DOHH2 (cell line): ENCODE results near the gene EARS2.

Experiments used
- H3F3A ChIP-seq: fragments of 200-600 bp; sonication (generic), shearing (Covaris generic); 2 replicates; pipeline ENCODE4 v1.6.0; 2016; ENCODE audit warnings: antibody characterized with exemption, mild to moderate bottlenecking; ENCODE audit not compliant: control insufficient read depth, insufficient read depth
- H3K27ac ChIP-seq: fragments of 200-600 bp; sonication (generic); 2 replicates; pipeline ENCODE4 v1.5.1; 2014; ENCODE audit warnings: low read depth, mild to moderate bottlenecking, low read length, moderate library complexity
- H3K27me3 ChIP-seq: fragments of 200-600 bp; sonication (generic); 2 replicates; pipeline ENCODE4 v1.6.1; 2014; ENCODE audit warnings: mild to moderate bottlenecking, low read length, mixed read lengths; ENCODE audit not compliant: control insufficient read depth
- H3K36me3 ChIP-seq: fragments of 200-600 bp; sonication (generic); 2 replicates; pipeline ENCODE4 v1.6.1; 2014; ENCODE audit warnings: mild to moderate bottlenecking, low read length, moderate library complexity, mixed read lengths; ENCODE audit not compliant: control insufficient read depth
- H3K4me1 ChIP-seq: fragments of 200-600 bp; sonication (generic); 2 replicates; pipeline ENCODE4 v1.6.1; 2014; ENCODE audit warnings: mild to moderate bottlenecking, low read length, mixed read lengths; ENCODE audit not compliant: control insufficient read depth
- H3K4me2 ChIP-seq: fragments of 200-600 bp; sonication (generic); 2 replicates; pipeline ENCODE4 v1.6.0; 2014; ENCODE audit warnings: mild to moderate bottlenecking, low read length, moderate library complexity
- H3K4me3 ChIP-seq: fragments of 200-600 bp; sonication (generic); 2 replicates; pipeline ENCODE4 v1.5.1; 2014; ENCODE audit warnings: mild to moderate bottlenecking, low read length, mixed read lengths
- H3K79me2 ChIP-seq: fragments of 200-600 bp; sonication (generic); 2 replicates; pipeline ENCODE4 v1.6.1; 2014; ENCODE audit warnings: mild to moderate bottlenecking, low read length, mixed read lengths; ENCODE audit not compliant: control insufficient read depth
- H3K9me2 ChIP-seq: fragments of 200-600 bp; sonication (generic); replicated peaks from 2 replicates; pipeline ENCODE4 v1.6.1; 2014; ENCODE audit warnings: mild to moderate bottlenecking, low read length, mixed read lengths; ENCODE audit not compliant: control insufficient read depth
- H3K9me3 ChIP-seq: fragments of 200-600 bp; sonication (generic); 2 replicates; pipeline ENCODE4 v1.6.1; 2014; ENCODE audit warnings: antibody characterized with exemption, low read length, mixed read lengths; ENCODE audit not compliant: control insufficient read depth, insufficient read depth
- H4K20me1 ChIP-seq: fragments of 200-600 bp; sonication (generic); 2 replicates; pipeline ENCODE4 v1.6.0; 2014; ENCODE audit warnings: low read depth, mild to moderate bottlenecking, antibody characterized with exemption, low read length, moderate library complexity; ENCODE audit not compliant: control insufficient read depth, insufficient read depth
- EZH2phosphoT487 ChIP-seq: fragments of 200-600 bp; sonication (generic); IDR thresholded peaks from 2 replicates; pipeline ENCODE4 v1.6.1; 2017; ENCODE audit warnings: borderline replicate concordance, mild to moderate bottlenecking, antibody characterized with exemption, low read length, moderate library complexity, mixed read lengths
- TF ChIP-seq, protein P1 (sequence below): fragments of 200-600 bp; sonication (generic); IDR thresholded peaks from one replicate; pipeline ENCODE4 v1.5.1; 2014; ENCODE audit warnings: antibody characterized with exemption, mild to moderate bottlenecking, low read depth, low read length; ENCODE audit not compliant: poor library complexity, severe bottlenecking

EARS2 gene

DNA sequence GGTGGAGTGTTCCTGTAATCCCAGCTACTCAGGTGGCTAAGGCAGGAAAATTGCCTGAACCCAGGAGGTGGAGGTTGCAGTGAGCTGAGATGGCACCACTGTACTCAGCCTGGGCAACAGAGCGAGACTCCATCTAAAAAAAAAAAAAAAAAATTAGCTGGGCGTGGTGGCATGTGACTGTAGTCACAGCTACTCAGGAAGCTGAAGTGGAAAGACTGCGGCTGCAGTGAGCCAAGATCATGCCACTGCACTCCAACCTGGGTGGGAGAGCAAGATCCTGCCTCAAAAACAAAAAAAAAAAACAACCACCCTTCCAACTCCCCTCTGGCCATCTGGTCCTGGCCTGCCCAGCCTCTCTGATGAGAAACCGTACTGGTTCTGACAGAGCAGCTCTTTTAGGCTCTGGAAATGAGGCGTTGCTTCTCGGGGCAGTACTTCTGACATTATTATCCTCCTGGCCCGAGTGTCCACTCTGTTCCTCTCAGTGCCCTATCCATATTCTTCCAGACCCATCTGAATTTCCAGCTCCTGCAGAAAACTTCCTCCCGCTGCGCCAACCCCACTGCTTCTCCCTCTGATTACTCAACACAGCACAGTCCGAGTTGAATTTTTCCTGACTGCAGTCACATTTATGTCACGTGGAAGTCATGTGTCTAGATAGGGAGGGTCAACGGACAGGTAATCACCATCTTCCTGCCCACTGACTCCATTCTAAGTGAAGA, 60.2 kb downstream of the EARS2 start:
- H3K9me3 ChIP-seq = no peaks in the 10 kb centered on the region
- H3K9me2 ChIP-seq = no peaks in the 10 kb centered on the region
- peaks cover 100% of the 10 kb centered on the region for H3K36me3 ChIP-seq
- H3K4me1 ChIP-seq = peaks cover 52% of the 10 kb centered on the region
- H3K4me3 ChIP-seq = no peak overlapping the region
- H3K4me2 ChIP-seq = peak overlapping the region; percentile 0; the same call in 1 of the 2 replicates
- H3K27ac ChIP-seq = no peak overlapping the region
- peaks cover 11% of the 10 kb centered on the region for H3F3A ChIP-seq
- no peaks in the 10 kb centered on the region for H3K27me3 ChIP-seq
- H3K79me2 ChIP-seq = peaks cover 100% of the 10 kb centered on the region
- no peak for TF ChIP-seq EZH2phosphoT487
- TF ChIP-seq, protein P1, sequence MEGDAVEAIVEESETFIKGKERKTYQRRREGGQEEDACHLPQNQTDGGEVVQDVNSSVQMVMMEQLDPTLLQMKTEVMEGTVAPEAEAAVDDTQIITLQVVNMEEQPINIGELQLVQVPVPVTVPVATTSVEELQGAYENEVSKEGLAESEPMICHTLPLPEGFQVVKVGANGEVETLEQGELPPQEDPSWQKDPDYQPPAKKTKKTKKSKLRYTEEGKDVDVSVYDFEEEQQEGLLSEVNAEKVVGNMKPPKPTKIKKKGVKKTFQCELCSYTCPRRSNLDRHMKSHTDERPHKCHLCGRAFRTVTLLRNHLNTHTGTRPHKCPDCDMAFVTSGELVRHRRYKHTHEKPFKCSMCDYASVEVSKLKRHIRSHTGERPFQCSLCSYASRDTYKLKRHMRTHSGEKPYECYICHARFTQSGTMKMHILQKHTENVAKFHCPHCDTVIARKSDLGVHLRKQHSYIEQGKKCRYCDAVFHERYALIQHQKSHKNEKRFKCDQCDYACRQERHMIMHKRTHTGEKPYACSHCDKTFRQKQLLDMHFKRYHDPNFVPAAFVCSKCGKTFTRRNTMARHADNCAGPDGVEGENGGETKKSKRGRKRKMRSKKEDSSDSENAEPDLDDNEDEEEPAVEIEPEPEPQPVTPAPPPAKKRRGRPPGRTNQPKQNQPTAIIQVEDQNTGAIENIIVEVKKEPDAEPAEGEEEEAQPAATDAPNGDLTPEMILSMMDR = no peak
- peaks cover 78% of the 10 kb centered on the region for H4K20me1 ChIP-seq

DNA sequence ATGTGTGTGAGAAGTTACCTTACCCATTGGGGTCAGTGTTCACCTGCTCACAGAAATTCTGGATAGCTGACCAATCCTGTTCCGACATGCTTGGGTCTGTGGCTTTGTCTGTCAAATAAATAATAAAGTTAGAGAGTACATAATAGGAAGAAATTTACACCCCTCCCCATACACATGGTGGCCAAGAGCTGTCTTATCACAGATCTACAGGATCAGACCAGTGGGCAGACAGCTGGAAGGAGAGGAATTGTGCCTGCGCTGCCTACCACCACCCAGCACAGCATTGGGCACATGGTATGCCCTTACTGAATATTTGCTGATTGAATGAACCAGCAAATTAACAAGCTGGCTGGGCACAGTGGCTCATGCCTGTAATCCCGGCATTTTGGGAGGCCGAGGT, 61.5 kb downstream of the EARS2 start:
- Histone ChIP-seq H3F3A (peaks cover 11% of the 10 kb centered on the region), H3K4me1 (peaks cover 39% of the 10 kb centered on the region), H3K27ac (no peak overlapping the region), H3K9me3 (no peaks in the 10 kb centered on the region), H4K20me1 (peaks cover 74% of the 10 kb centered on the region), H3K27me3 (no peaks in the 10 kb centered on the region), H3K79me2 (peaks cover 100% of the 10 kb centered on the region), H3K4me2 (no peak overlapping the region), H3K4me3 (no peak overlapping the region), H3K36me3 (peaks cover 100% of the 10 kb centered on the region), H3K9me2 (no peaks in the 10 kb centered on the region)
- TF ChIP-seq EZH2phosphoT487 = no peak
- TF ChIP-seq, protein P1 = no peak

DNA sequence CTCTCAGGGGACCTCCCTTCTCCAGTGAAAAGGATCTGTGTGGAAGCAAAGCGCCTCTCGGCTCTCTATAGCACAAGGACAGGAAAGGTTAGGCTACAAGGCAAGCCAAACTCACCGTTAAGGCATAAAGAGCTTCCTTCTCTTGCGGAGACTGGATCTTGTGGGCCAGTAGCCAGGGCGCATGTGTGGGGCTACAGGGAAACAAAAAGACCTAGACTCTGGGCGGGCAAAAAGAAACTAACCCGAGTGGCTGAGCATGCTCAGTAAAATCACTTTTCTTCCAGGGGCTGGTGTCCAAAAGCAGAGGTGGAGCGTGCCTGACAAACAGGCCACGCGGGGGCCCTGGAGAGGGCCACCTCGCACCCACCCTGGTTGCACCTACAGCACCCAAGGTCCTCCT, 63.0 kb downstream of the EARS2 start:
- peaks cover 63% of the 10 kb centered on the region for H4K20me1 ChIP-seq

More for the DNA sequence above, 63.0 kb downstream of the EARS2 start:
- Histone ChIP-seq H3K36me3 (peaks cover 100% of the 10 kb centered on the region), H3K9me3 (no peaks in the 10 kb centered on the region), H3F3A (peaks cover 15% of the 10 kb centered on the region), H3K27ac (no peak overlapping the region), H3K4me1 (peaks cover 24% of the 10 kb centered on the region), H3K4me3 (no peak overlapping the region), H3K4me2 (no peak overlapping the region), H3K9me2 (no peaks in the 10 kb centered on the region), H3K79me2 (peaks cover 99% of the 10 kb centered on the region), H3K27me3 (no peaks in the 10 kb centered on the region)
- TF ChIP-seq, protein P1 = no peak
- TF ChIP-seq EZH2phosphoT487 = no peak
